GM18517 (cell line): ENCODE measurements around the gene RPL35.

Experiments
- ATAC-seq: cut with Tn5 transposase; IDR thresholded peaks from one replicate; pipeline ENCODE4 v1.9.1; 2021; ENCODE audit warnings: mild to moderate bottlenecking, moderate library complexity; ENCODE audit not compliant: unreplicated experiment

Gene RPL35

DNA sequence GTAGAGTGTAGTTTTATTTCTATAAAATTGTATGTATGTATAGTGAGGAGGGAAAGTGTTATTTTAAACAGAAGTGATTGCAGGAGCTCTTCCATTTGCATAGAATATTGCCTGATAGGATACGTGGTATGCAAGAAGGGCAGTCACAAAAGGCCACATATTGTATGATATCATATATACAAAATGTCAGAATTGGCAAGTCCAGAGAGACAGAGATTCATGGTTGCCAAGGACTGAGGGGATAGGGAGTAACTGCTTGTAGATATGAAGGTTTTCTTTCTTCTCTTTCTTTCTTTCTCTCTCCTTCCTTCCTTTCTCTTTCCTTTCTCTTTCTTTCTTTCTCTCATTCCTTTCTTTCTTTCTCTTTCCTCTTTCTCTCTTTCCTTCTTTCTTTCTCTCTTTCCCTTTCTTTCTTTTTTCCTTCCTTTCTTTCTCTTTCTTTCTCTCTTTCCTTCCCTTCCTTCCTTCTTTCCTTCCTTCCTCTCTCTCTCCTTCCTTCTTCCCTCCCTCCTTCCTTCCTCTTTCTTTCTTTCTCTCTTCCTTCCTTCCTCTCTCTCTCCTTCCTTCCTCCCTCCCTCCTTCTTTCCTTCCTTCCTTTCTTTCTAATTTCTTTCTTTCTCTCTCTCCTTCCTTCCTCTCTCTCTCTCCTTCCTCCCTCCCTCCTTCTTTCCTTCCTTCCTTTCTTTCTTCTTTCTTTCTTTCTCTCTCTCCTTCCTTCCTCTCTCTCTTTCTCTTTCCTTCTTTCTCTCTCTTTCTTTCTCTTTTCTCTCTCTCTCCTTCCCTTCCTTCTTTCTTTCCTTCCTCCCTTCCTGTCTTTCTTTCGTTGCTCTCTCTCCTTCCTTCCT is 33.0 kb downstream of the RPL35 start:
- ATAC-seq, result no peak

GRCh38 chr9:124820698-124821623 is 40.8 kb downstream of the RPL35 start:
- ATAC-seq, result no peak

DNA sequence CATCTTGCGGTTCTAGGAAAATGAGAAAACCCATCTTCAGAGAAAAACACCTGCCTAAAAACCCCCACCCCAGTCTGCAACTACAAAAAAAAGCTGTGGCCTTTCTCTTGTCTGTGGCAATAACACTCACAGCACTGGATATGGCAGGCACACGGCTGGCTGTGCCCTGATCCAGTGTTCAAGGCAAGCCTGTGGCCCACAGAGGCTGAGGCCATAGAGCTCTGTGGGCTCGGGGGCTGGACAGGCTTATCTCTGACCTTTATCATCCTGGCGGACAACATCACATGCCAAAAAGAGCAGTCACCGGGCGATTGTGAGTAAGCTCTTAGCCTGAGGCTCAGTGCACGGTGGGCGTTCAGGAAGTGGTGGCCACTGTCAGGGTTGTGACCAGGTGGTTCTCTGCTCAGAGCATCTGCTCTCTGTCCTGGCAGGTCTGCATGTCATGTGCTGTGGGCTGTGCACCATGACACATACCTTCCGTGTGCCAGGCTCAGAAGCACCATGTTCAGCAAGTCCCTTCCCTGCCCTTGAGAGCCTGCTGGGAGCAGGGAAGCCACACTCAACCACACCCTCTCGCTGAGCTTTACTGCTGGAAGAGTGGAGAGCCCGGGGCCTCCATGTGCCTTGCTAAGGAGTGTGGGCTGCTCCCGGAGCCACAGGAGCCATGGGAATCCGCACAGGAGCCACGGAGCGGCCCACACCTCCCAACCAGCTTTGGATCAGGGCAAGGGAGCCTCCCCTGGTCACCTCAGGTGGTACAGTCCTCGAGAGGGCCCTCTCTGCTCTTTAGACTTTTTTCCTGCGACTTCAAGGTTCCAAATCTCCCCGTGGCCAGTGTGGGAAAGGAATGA is 43.1 kb downstream of the RPL35 start:
- ATAC-seq, result no peak

- no peak for ATAC-seq
These were observed 46.2 kb downstream of the RPL35 start for GRCh38 chr9:124815601-124816000.

DNA sequence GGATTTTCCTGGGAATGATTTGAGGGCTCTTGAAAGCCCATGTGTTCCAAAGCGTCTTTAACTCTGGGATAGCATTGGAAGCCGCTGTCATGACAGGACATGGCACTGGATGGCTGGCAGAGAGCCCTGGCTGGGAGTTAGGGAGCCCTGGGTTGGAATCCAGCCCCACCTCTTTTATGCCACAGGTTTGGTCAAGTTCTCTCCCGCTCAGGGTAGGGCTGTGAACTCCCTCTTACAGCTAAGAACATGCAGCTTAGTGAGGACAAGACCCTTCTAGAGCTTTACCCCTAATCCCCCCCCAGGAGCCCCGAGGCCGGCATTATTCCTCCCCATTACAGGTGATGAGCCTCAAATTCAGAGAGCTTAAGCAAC is 47.6 kb downstream of the RPL35 start:
- no peak for ATAC-seq

GRCh38 chr9:124813501-124814163 is 48.1 kb downstream of the RPL35 start:
- no peak for ATAC-seq

GRCh38 chr9:124813041-124813440 is 48.7 kb downstream of the RPL35 start:
- ATAC-seq, result no peak

GRCh38 chr9:124812441-124812876 is 49.3 kb downstream of the RPL35 start:
- no peak for ATAC-seq

GRCh38 chr9:124810663-124811355 is 50.9 kb downstream of the RPL35 start:
- no peak for ATAC-seq

DNA sequence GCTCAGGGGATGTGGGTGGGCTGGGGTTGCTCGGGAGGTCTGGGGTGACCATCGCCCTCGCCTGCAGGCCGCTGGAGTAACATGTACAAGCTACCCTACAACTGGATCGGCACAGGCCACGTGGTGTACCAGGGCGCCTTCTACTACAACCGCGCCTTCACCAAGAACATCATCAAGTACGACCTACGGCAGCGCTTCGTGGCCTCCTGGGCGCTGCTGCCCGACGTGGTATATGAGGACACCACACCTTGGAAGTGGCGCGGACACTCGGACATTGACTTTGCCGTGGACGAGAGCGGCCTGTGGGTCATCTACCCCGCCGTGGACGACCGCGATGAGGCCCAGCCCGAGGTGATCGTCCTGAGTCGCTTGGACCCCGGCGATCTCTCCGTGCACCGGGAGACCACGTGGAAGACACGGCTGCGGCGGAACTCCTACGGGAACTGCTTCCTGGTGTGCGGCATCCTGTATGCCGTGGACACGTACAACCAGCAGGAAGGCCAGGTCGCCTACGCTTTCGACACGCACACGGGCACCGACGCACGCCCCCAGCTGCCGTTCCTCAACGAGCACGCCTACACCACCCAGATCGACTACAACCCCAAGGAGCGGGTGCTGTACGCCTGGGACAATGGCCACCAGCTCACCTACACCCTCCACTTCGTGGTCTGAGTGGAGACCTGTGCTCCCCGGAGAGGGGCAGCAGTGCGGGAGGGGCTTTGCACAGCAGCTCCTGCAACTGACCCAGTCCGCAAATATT is 51.8 kb downstream of the RPL35 start:
- no peak for ATAC-seq

- ATAC-seq, result no peak
These were observed 52.5 kb downstream of the RPL35 start for GRCh38 chr9:124809211-124809610.

DNA sequence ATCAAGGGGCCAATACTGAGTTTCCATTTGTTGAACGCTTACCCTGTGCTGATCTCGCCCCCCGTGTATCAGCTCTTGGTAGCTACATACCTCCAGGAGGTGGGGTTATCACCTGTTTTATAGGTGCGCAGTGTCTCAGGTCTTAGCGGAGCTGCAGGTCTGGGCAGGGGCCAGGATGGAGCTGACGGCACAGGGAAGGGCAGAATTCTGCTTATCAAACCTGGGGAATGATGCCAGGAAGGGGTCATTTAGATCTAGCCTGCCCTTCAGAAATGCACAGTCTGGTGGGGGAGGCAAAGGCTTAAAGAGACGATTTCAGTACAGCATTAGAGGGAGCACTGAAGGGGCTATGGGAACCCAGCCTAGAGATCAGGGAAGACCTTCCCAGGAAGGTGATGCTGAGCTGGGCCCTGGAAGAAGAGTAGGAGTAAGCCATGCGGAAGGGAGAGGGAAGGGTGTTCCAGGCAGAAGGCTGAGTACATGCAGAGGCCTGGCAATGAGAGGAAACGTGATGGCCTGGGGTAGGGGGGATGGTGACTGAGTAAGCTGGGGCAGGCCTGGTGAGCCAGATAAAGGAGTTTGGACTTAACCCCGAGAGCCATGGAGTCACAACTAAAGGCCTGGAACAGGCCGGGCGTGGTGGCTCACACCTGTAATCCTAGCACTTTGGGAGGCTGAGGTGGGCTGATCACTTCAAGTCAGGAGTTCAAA is 53.4 kb downstream of the RPL35 start:
- no peak for ATAC-seq
